ENCODE results near the gene SEC14L5. TPM values are rescaled to one million over a fixed set of nuclear protein-coding genes. Genes with fewer than 3 reads are reported as not detected.

Gene SEC14L5
- total RNA-seq, 1 experiment from 2014 or later = 2.3 TPM

DNA sequence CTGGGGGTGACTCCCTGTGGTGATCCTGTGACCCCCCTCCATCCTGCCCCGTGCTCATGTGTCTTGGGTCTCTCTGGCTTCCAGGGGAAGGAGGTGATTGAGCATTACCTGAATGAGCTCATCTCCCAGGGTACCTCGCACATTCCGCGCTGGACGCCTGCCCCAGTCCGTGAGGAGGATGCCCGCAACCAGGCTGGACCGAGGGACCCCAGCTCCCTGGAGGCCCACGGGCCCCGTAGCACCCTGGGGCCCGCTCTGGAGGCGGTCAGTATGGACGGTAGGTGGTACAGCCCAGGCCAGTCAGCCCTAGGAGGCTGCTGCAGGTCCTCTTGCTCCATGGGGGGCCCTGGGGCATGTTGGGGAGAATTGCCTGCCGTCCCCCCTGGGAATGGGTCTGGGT, 33.6 kb downstream of the SEC14L5 start (continued):
- TF ChIP-seq, protein P1, sequence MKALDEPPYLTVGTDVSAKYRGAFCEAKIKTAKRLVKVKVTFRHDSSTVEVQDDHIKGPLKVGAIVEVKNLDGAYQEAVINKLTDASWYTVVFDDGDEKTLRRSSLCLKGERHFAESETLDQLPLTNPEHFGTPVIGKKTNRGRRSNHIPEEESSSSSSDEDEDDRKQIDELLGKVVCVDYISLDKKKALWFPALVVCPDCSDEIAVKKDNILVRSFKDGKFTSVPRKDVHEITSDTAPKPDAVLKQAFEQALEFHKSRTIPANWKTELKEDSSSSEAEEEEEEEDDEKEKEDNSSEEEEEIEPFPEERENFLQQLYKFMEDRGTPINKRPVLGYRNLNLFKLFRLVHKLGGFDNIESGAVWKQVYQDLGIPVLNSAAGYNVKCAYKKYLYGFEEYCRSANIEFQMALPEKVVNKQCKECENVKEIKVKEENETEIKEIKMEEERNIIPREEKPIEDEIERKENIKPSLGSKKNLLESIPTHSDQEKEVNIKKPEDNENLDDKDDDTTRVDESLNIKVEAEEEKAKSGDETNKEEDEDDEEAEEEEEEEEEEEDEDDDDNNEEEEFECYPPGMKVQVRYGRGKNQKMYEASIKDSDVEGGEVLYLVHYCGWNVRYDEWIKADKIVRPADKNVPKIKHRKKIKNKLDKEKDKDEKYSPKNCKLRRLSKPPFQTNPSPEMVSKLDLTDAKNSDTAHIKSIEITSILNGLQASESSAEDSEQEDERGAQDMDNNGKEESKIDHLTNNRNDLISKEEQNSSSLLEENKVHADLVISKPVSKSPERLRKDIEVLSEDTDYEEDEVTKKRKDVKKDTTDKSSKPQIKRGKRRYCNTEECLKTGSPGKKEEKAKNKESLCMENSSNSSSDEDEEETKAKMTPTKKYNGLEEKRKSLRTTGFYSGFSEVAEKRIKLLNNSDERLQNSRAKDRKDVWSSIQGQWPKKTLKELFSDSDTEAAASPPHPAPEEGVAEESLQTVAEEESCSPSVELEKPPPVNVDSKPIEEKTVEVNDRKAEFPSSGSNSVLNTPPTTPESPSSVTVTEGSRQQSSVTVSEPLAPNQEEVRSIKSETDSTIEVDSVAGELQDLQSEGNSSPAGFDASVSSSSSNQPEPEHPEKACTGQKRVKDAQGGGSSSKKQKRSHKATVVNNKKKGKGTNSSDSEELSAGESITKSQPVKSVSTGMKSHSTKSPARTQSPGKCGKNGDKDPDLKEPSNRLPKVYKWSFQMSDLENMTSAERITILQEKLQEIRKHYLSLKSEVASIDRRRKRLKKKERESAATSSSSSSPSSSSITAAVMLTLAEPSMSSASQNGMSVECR (CRISPR knock-in tag; IDR thresholded peaks at IDR 0.05; ENCODE audit: borderline replicate concordance) = no peak

DNA sequence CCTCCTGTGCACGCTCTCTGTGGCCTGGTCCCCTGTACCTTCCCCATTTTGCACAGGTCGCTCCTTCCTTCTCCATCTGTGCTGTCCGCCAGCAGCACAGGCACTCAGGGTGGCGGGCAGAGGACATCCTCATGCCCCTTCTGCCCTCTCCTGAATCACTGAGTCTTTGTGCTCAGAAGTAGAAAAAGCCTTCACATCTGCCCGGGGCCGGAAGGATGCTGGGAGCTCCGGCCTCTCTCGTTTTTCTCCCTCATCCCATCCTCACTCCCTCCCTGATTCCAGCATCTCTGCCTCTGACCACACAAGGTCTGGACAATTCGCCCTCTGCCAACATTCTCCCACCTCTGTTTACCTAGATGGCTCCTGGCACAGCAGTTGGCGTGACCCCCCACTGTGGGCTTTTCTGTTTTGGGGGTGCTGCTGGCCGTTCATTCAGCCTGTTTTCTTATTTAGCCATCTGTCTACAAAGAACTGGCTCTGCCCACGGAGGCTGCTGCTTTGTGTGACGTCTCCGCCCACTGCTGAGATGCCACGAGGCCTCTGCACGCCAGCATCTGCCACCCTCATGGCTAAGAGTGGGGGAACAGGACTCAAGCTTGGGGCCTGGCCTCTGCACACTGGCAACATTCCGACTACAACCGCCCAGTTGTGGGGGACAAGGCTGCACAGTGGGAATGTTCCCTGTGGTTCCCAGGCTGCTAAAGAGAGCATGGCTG, 36.7 kb downstream of the SEC14L5 start:
- ChIA-PET CTCF (no interaction called here), POLR2A (no interaction called here)
- DNase-seq (ENCODE audit: low spot score) (no peak), ATAC-seq (no peak)
- Mint-ChIP-seq H3K27me3 (ENCODE audit: low read depth) (no peaks in the 10 kb centered on the region), H3K36me3 (no peaks in the 10 kb centered on the region), H3K27ac (no peak overlapping the region), H3K4me1 (no peaks in the 10 kb centered on the region), H3K4me3 (no peak overlapping the region), H3K9me3 (0 out of 2 replicates have a peak, but pooled peaks cover 6% of the 10 kb centered on the region)
- no peak for TF ChIP-seq ZNF317 (CRISPR knock-in tag; IDR thresholded peaks at IDR 0.05; ENCODE audit: borderline replicate concordance, low read depth)
- TF ChIP-seq, protein P2, sequence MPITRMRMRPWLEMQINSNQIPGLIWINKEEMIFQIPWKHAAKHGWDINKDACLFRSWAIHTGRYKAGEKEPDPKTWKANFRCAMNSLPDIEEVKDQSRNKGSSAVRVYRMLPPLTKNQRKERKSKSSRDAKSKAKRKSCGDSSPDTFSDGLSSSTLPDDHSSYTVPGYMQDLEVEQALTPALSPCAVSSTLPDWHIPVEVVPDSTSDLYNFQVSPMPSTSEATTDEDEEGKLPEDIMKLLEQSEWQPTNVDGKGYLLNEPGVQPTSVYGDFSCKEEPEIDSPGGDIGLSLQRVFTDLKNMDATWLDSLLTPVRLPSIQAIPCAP (CRISPR knock-in tag; IDR thresholded peaks at IDR 0.05) = no peak
- TF ChIP-seq ZNF263 (CRISPR knock-in tag; IDR thresholded peaks at IDR 0.05; ENCODE audit: low read depth) = no peak
- no peak for TF ChIP-seq MXD4 (CRISPR knock-in tag; IDR thresholded peaks at IDR 0.05; ENCODE audit: borderline replicate concordance)
- TF ChIP-seq NFE2L1 (CRISPR knock-in tag; IDR thresholded peaks at IDR 0.05) = no peak
- TF ChIP-seq, protein P3, sequence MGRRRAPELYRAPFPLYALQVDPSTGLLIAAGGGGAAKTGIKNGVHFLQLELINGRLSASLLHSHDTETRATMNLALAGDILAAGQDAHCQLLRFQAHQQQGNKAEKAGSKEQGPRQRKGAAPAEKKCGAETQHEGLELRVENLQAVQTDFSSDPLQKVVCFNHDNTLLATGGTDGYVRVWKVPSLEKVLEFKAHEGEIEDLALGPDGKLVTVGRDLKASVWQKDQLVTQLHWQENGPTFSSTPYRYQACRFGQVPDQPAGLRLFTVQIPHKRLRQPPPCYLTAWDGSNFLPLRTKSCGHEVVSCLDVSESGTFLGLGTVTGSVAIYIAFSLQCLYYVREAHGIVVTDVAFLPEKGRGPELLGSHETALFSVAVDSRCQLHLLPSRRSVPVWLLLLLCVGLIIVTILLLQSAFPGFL (CRISPR knock-in tag; IDR thresholded peaks at IDR 0.05; ENCODE audit: borderline replicate concordance) = no peak
- TF ChIP-seq, protein P4, sequence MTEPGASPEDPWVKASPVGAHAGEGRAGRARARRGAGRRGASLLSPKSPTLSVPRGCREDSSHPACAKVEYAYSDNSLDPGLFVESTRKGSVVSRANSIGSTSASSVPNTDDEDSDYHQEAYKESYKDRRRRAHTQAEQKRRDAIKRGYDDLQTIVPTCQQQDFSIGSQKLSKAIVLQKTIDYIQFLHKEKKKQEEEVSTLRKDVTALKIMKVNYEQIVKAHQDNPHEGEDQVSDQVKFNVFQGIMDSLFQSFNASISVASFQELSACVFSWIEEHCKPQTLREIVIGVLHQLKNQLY (CRISPR knock-in tag; IDR thresholded peaks at IDR 0.05) = no peak
- TF ChIP-seq, protein P5, sequence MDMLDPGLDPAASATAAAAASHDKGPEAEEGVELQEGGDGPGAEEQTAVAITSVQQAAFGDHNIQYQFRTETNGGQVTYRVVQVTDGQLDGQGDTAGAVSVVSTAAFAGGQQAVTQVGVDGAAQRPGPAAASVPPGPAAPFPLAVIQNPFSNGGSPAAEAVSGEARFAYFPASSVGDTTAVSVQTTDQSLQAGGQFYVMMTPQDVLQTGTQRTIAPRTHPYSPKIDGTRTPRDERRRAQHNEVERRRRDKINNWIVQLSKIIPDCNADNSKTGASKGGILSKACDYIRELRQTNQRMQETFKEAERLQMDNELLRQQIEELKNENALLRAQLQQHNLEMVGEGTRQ (CRISPR knock-in tag; IDR thresholded peaks at IDR 0.05) = no peak
- TF ChIP-seq TCF7 (CRISPR knock-in tag; IDR thresholded peaks at IDR 0.05; ENCODE audit: low read depth) = no peak
- TF ChIP-seq RELA (CRISPR knock-in tag; IDR thresholded peaks at IDR 0.05; ENCODE audit: borderline replicate concordance) = no peak
- TF ChIP-seq ATF1 (CRISPR knock-in tag; IDR thresholded peaks at IDR 0.05) = no peak

DNA sequence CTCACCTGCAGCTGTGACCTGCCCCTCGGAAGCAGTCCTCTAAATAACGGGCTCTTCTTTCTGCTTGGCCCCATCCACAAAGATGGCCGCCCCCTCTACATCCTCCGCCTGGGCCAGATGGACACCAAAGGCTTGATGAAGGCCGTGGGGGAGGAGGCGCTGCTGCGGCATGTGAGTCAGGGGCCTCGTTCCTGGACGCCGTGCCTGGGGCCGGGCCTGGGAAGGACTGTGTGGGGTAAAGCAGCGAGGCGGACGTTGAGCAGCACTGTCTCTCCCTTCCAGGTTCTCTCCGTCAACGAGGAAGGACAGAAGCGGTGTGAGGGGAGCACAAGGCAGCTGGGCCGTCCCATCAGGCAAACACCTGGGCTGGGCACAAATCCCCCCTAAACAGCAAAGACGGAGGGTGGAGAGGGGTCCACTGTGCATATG, 42.5 kb downstream of the SEC14L5 start:
- ATAC-seq = no peak
- Mint-ChIP-seq H3K9me3 (no peaks in the 10 kb centered on the region), H3K27me3 (ENCODE audit: low read depth) (no peaks in the 10 kb centered on the region), H3K4me3 (no peak overlapping the region), H3K27ac (no peak overlapping the region), H3K4me1 (no peaks in the 10 kb centered on the region), H3K36me3 (no peaks in the 10 kb centered on the region)
- DNase-seq (ENCODE audit: low spot score) = no peak
- ChIA-PET CTCF (no interaction called here), POLR2A (no interaction called here)
- TF ChIP-seq, protein P6, sequence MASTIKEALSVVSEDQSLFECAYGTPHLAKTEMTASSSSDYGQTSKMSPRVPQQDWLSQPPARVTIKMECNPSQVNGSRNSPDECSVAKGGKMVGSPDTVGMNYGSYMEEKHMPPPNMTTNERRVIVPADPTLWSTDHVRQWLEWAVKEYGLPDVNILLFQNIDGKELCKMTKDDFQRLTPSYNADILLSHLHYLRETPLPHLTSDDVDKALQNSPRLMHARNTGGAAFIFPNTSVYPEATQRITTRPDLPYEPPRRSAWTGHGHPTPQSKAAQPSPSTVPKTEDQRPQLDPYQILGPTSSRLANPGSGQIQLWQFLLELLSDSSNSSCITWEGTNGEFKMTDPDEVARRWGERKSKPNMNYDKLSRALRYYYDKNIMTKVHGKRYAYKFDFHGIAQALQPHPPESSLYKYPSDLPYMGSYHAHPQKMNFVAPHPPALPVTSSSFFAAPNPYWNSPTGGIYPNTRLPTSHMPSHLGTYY (CRISPR knock-in tag; IDR thresholded peaks at IDR 0.05) = no peak
